ENCODE data around the gene ECE1.

ECE1 gene

GRCh38 chr1:21307663-21308305, 17.5 kb upstream of the ECE1 start:
- no peak for DNase-seq

GRCh38 chr1:21307210-21307609, 16.9 kb upstream of the ECE1 start:
- DNase-seq: no peak

- no peak for DNase-seq
Observed at GRCh38 chr1:21305900-21306189, 15.6 kb upstream of the ECE1 start.

GRCh38 chr1:21305155-21305899, 15.1 kb upstream of the ECE1 start:
- DNase-seq: no peak

GRCh38 chr1:21304488-21304887, 14.2 kb upstream of the ECE1 start:
- no peak for DNase-seq

- no peak for DNase-seq
Observed at GRCh38 chr1:21302747-21303715, 12.8 kb upstream of the ECE1 start.

- no peak for DNase-seq
Observed at GRCh38 chr1:21301794-21302440, 11.7 kb upstream of the ECE1 start.

- no peak for DNase-seq
Observed at GRCh38 chr1:21300774-21301173, 10.5 kb upstream of the ECE1 start.

- no peak for DNase-seq
Observed at GRCh38 chr1:21299780-21300395, 9.6 kb upstream of the ECE1 start.

- no peak for DNase-seq
Observed at GRCh38 chr1:21298981-21299391, 8.7 kb upstream of the ECE1 start.

GRCh38 chr1:21297975-21298374, 7.7 kb upstream of the ECE1 start:
- no peak for DNase-seq

- no peak for DNase-seq
Observed at GRCh38 chr1:21296509-21297354, 6.5 kb upstream of the ECE1 start.

- DNase-seq: no peak
Observed at GRCh38 chr1:21295545-21295944, 5.3 kb upstream of the ECE1 start.

GRCh38 chr1:21295002-21295401, 4.7 kb upstream of the ECE1 start:
- DNase-seq: peak; percentile 53

- DNase-seq: peak; percentile 97
Observed at GRCh38 chr1:21294266-21294989, 4.2 kb upstream of the ECE1 start.

GRCh38 chr1:21293537-21294265, 3.4 kb upstream of the ECE1 start:
- DNase-seq: peak; percentile 80

- peak; percentile 50 for DNase-seq
Observed at GRCh38 chr1:21292984-21293536, 2.8 kb upstream of the ECE1 start.

GRCh38 chr1:21292503-21292983, 2.3 kb upstream of the ECE1 start:
- no peak for DNase-seq

GRCh38 chr1:21291964-21292363, 1.7 kb upstream of the ECE1 start:
- no peak for DNase-seq

- DNase-seq: no peak
Observed at GRCh38 chr1:21291184-21291583, 921 bp upstream of the ECE1 start.

Measured in stimulated activated naive CD4-positive, alpha-beta T cell treated with Interleukin-2 at 50 U/mL for 16 hours (primary cell).